H1 (cell line): Measurements from ENCODE around the gene ZC3H14. TPM values are rescaled to one million over a fixed set of nuclear protein-coding genes. Genes with fewer than 3 reads are reported as not detected.
A peak's percentile ranks its signal among the peaks of the same experiment; 100 is the strongest.

ENCODE experiments used
- CTCF ChIA-PET: fragments of 300-600 bp; sonication (Branson Sonifier 250); formaldehyde crosslinking; loops from one replicate; lab custom pipeline; 2021; ENCODE audit not compliant: partially characterized antibody; lab: Charles Lee
- POLR2A ChIA-PET: fragments of 300-600 bp; sonication (Branson Sonifier 250); formaldehyde crosslinking; loops from one replicate; lab custom pipeline; 2021; ENCODE audit warnings: inconsistent platforms; ENCODE audit not compliant: partially characterized antibody; lab: Charles Lee
- DNase-seq, 2 experiments: peaks; one replicate each; pipeline versions ENCODE4 v3.0.0 to v3.0.0-alpha.2; 2010 to 2022; ENCODE audit warnings: low spot score in 2 of 2, low read depth in 1 of 2, mixed read lengths in 1 of 2
- FAIRE-seq: peaks from 2 replicates; lab custom pipeline; 2011; peaks lifted over from hg19 to GRCh38; lab: Jason Lieb, UNC
- H2AFZ ChIP-seq: 2 replicates; pipeline ENCODE4 v1.8.1; 2012; ENCODE audit warnings: low read length, inconsistent platforms
- H2AK5ac ChIP-seq: 2 replicates; pipeline ENCODE4 v1.6.1; 2013; ENCODE audit warnings: low read depth, low read length
- H2BK120ac ChIP-seq: replicated peaks from 2 replicates; pipeline ENCODE3; 2013; ENCODE audit warnings: low read depth, low read length, inconsistent platforms
- H2BK12ac ChIP-seq: 2 replicates; pipeline ENCODE4 v1.6.1; 2013; ENCODE audit warnings: low read depth, low read length
- H2BK15ac ChIP-seq: 2 replicates; pipeline ENCODE4 v1.6.1; 2013; ENCODE audit warnings: low read length
- H2BK20ac ChIP-seq: 2 replicates; pipeline ENCODE4 v1.6.1; 2013; ENCODE audit warnings: low read length
- H2BK5ac ChIP-seq: 2 replicates; pipeline ENCODE4 v1.6.1; 2013; ENCODE audit warnings: low read depth, low read length
- H3K14ac ChIP-seq: 2 replicates; pipeline ENCODE4 v1.6.1; 2013; ENCODE audit warnings: inconsistent platforms; ENCODE audit not compliant: insufficient read length
- H3K18ac ChIP-seq: 2 replicates; pipeline ENCODE4 v1.6.1; 2013; ENCODE audit warnings: low read length; ENCODE audit errors: extremely low read depth
- H3K23ac ChIP-seq: 2 replicates; pipeline ENCODE4 v1.6.1; 2013; ENCODE audit warnings: inconsistent platforms; ENCODE audit not compliant: insufficient read length
- H3K23me2 ChIP-seq: 2 replicates; pipeline ENCODE4 v1.6.1; 2013; ENCODE audit warnings: low read depth, low read length
- H3K27ac ChIP-seq: 2 replicates; pipeline ENCODE4 v1.6.1; 2011; ENCODE audit warnings: low read depth, low read length, inconsistent platforms
- H3K27me3 ChIP-seq, 4 experiments: replicated peaks in 1 of 4; 1 replicate in 1 of 4; 2 replicates in 3 of 4; pipeline versions ENCODE4 v1.6.1 to v1.8.1; 2011 to 2013; ENCODE audit warnings: low read length in 3 of 4, mild to moderate bottlenecking in 3 of 4, inconsistent platforms in 2 of 4, mixed read lengths in 2 of 4, moderate library complexity in 1 of 4; ENCODE audit not compliant: control insufficient read depth in 3 of 4, insufficient read depth in 3 of 4; ENCODE audit errors: extremely low read depth in 1 of 4
- H3K36me3 ChIP-seq, 4 experiments: 2 replicates each; pipeline versions ENCODE4 v1.6.1 to v1.8.1; 2011 to 2013; ENCODE audit warnings: mild to moderate bottlenecking in 4 of 4, low read length in 3 of 4, moderate library complexity in 2 of 4, control low read depth in 1 of 4, inconsistent platforms in 1 of 4; ENCODE audit not compliant: insufficient read depth in 4 of 4, control insufficient read depth in 2 of 4
- H3K4ac ChIP-seq: replicated peaks from 2 replicates; pipeline ENCODE3; 2013; ENCODE audit warnings: low read length, low read depth, mixed read lengths, inconsistent platforms; ENCODE audit not compliant: insufficient read length
- H3K4me1 ChIP-seq, 4 experiments: replicated peaks in 1 of 4; 1 replicate in 1 of 4; 2 replicates in 3 of 4; pipeline versions ENCODE4 v1.6.1 to v1.8.1; 2011 to 2013; ENCODE audit warnings: low read length in 3 of 4, inconsistent platforms in 2 of 4, mixed read lengths in 1 of 4; ENCODE audit not compliant: insufficient read depth in 4 of 4, control insufficient read depth in 3 of 4
- H3K4me2 ChIP-seq, 2 experiments: 2 replicates each; pipeline versions ENCODE4 v1.6.1 to v1.8.1; 2011 to 2013; ENCODE audit warnings: low read depth in 2 of 2, low read length in 2 of 2, control low read depth in 1 of 2, inconsistent platforms in 1 of 2, mild to moderate bottlenecking in 1 of 2; ENCODE audit not compliant: insufficient read depth in 1 of 2
- H3K4me3 ChIP-seq, 4 experiments: fragments of 200-600, 300-600 bp in 1 of 4; sonication (generic), shearing (Covaris generic), sonication (Bioruptor Twin) in 1 of 4; 2 replicates each; pipeline versions ENCODE4 v1.5.1 to v1.8.1; 2011 to 2016; ENCODE audit warnings: low read length in 4 of 4, low read depth in 3 of 4, control low read depth in 2 of 4, inconsistent platforms in 2 of 4, mild to moderate bottlenecking in 2 of 4, mixed read lengths in 1 of 4, moderate library complexity in 1 of 4; ENCODE audit not compliant: insufficient read depth in 2 of 4; ENCODE audit errors: extremely low read depth in 1 of 4
- H3K56ac ChIP-seq: replicated peaks from 2 replicates; pipeline ENCODE3; 2013; ENCODE audit warnings: low read depth, mild to moderate bottlenecking, mixed read lengths, low read length, inconsistent platforms; ENCODE audit not compliant: insufficient read length
- H3K79me1 ChIP-seq: 2 replicates; pipeline ENCODE4 v1.6.1; 2013; ENCODE audit warnings: low read depth, low read length, control low read depth
- H3K79me2 ChIP-seq, 2 experiments: 2 replicates each; pipeline versions ENCODE4 v1.6.1 to v1.8.1; 2012 to 2013; ENCODE audit warnings: low read length in 2 of 2, mild to moderate bottlenecking in 2 of 2, inconsistent platforms in 1 of 2; ENCODE audit not compliant: insufficient read depth in 2 of 2, control insufficient read depth in 1 of 2
- H3K9ac ChIP-seq, 4 experiments: replicated peaks in 1 of 4; 1 replicate in 1 of 4; 2 replicates in 3 of 4; pipeline versions ENCODE4 v1.6.1 to v1.8.1; 2011 to 2013; ENCODE audit warnings: low read depth in 3 of 4, low read length in 3 of 4, control low read depth in 2 of 4, mild to moderate bottlenecking in 2 of 4, moderate library complexity in 2 of 4, inconsistent platforms in 1 of 4; ENCODE audit errors: extremely low read depth in 1 of 4
- H3K9me3 ChIP-seq, 2 experiments: 2 replicates each; pipeline versions ENCODE4 v1.6.1 to v1.8.1; 2012 to 2013; ENCODE audit warnings: mild to moderate bottlenecking in 2 of 2, moderate library complexity in 2 of 2, control low read depth in 1 of 2, inconsistent platforms in 1 of 2, low read depth in 1 of 2, low read length in 1 of 2, mixed read lengths in 1 of 2; ENCODE audit not compliant: insufficient read depth in 2 of 2
- H4K20me1 ChIP-seq, 2 experiments: replicated peaks in 1 of 2; 2 replicates each; pipeline versions ENCODE3 to v1.8.1; 2011 to 2013; ENCODE audit warnings: inconsistent platforms in 2 of 2, low read length in 2 of 2, mild to moderate bottlenecking in 1 of 2; ENCODE audit not compliant: insufficient read depth in 2 of 2, control insufficient read depth in 1 of 2
- H4K5ac ChIP-seq: 2 replicates; pipeline ENCODE4 v1.6.1; 2013; ENCODE audit warnings: low read length, low read depth, mixed read lengths, inconsistent platforms; ENCODE audit not compliant: insufficient read length
- H4K8ac ChIP-seq: 2 replicates; pipeline ENCODE4 v1.8.0; 2013; ENCODE audit warnings: mild to moderate bottlenecking, moderate library complexity, low read length, inconsistent platforms; ENCODE audit not compliant: insufficient read depth; ENCODE audit errors: extremely low read depth
- H4K91ac ChIP-seq: replicated peaks from 2 replicates; pipeline ENCODE3; 2013; ENCODE audit warnings: low read length, mixed read lengths, inconsistent platforms; ENCODE audit not compliant: insufficient read length
- BACH1 ChIP-seq: IDR thresholded peaks from 2 replicates; pipeline ENCODE4 v1.6.1; 2012; ENCODE audit warnings: low read length, improper control_type of control experiment
- CEBPB ChIP-seq: IDR thresholded peaks from 2 replicates; pipeline ENCODE4 v1.6.1; 2012; ENCODE audit warnings: low read depth, low read length
- SP2 ChIP-seq: IDR thresholded peaks from 2 replicates; pipeline ENCODE4 v1.6.1; 2012; ENCODE audit warnings: mild to moderate bottlenecking, low read length, inconsistent platforms
- WGBS, 2 experiments: shearing (Covaris generic) in 1 of 2; methylation state at CpG; one replicate each; pipeline versions ENCODE4 v1.1.6 to v1.1.7; 2013 to 2015; ENCODE audit warnings: low lambda C conversion rate in 2 of 2, mixed read lengths in 2 of 2, inconsistent platforms in 1 of 2, low coverage in 1 of 2, missing lambda C conversion rate in 1 of 2; ENCODE audit not compliant: insufficient replicate concordance in 2 of 2, insufficient coverage in 1 of 2, insufficient read length in 1 of 2; ENCODE audit errors: extremely low coverage in 1 of 2, missing lambda C conversion rate in 1 of 2; 5-methylcytosine and 5-hydroxymethylcytosine counted together
- polyA plus RNA-seq, 7 experiments: library from polyadenylated mRNA; depleted of rRNA in 3 of 7; stranded (reverse) in 5 of 7; unstranded in 2 of 7; fragments of >200 nt in 5 of 7; fragments of 200-250 nt in 2 of 7; gene quantifications; 1 replicate in 5 of 7; 2 replicates in 1 of 7; 4 replicates in 1 of 7; pipeline versions ENCODE4 v1.2.1 to v1.2.3, GENCODE V29; 2011 to 2013; ENCODE audit warnings: missing spikeins in 2 of 7, mixed read lengths in 2 of 7
- total RNA-seq: library from RNA; stranded (reverse); fragmentation: NEBNext Ultra II Directional; extraction: Animal tissue kit (Norgen Biotek cat#: 25700); gene quantifications from 2 replicates; pipeline ENCODE4 v1.2.1, GENCODE V29; 2021

Gene ZC3H14
- total and polyA plus RNA-seq, 2 of the 8 experiments (the other 6 are each of a cell fraction or from before 2014, with no cell fraction given) = 86.0 to 99.1 TPM

DNA sequence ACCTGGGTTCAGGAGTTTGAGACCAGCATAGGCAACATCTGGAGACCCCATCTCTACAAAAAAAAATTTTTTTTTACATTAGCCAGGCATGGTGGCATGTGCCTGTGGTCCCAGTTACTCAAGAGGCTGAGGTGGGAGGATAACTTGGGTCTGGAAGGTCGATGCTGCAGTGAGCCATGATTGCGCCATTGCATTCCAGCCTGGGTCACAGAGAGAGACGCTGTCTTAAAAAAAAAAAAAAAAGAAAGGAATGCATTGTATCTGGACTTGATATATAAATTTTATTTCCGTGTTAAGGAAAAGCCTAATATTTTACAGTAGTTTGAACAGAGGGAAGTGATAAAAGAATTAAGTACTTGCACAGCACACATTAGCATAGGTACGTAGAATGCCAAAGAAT, 97.2 kb downstream of the ZC3H14 start:
- Histone ChIP-seq H3K56ac (no peak overlapping the region), H2BK5ac (no peak overlapping the region), H3K18ac (no peak overlapping the region), H4K8ac (no peak overlapping the region), H4K91ac (no peak overlapping the region), H3K23me2 (no peaks in the 10 kb centered on the region), H3K4me3 (no peak overlapping the region), H2AK5ac (no peak overlapping the region), H2BK120ac (no peak overlapping the region), H3K79me1 (no peaks in the 10 kb centered on the region), H2AFZ (no peak overlapping the region), H3K9me3 (no peaks in the 10 kb centered on the region), H3K79me2 (no peaks in the 10 kb centered on the region), H3K4me1 (no peaks in the 10 kb centered on the region), H2BK12ac (no peak overlapping the region), H3K27me3 (no peaks in the 10 kb centered on the region), H3K9ac (no peak overlapping the region), H3K14ac (no peak overlapping the region), H3K4me2 (no peak overlapping the region), H4K5ac (no peak overlapping the region), H2BK20ac (no peak overlapping the region), H4K20me1 (no peaks in the 10 kb centered on the region), H3K36me3 (no peaks in the 10 kb centered on the region), H3K4ac (no peak overlapping the region), H3K27ac (no peak overlapping the region), H2BK15ac (no peak overlapping the region), H3K23ac (no peak overlapping the region)
- 92% methylated on average over 4 of the region's 5 CpGs; no CpG with 5 or more reads in 1 of the 2 experiments for WGBS, 2 experiments
- FAIRE-seq = no peak
- POLR2A ChIA-PET = no interaction called here
- no peak for DNase-seq
- TF ChIP-seq CEBPB (peak; percentile 52; the same call in 1 of the 2 replicates), SP2 (no peak), BACH1 (no peak)
- CTCF ChIA-PET = no interaction called here
